Peyer's patch (tissue), 4 donors: ENCODE results near the gene CABP4. TPM values are rescaled to one million over a fixed set of nuclear protein-coding genes. Genes with fewer than 3 reads are reported as not detected.
"Not testable (repeated sequence)": the region's sequence is repeated elsewhere in the genome, so short reads cannot be mapped to it uniquely, and the experiment has no call there.

Experiments used
- DNase-seq, 3 donors: peaks; one replicate each; pipeline ENCODE4 v3.0.0-alpha.2; 2017 to 2019
- H3K27ac ChIP-seq, 4 donors: fragments of 200-600 bp; sonication (generic); one replicate each; pipeline ENCODE4 v1.5.1; 2016 to 2019
- H3K27me3 ChIP-seq, 2 donors: fragments of 200-600 bp; sonication (generic); one replicate each; pipeline ENCODE4 v1.5.1; 2019
- H3K36me3 ChIP-seq, 3 donors: fragments of 200-600 bp; sonication (generic); one replicate each; pipeline ENCODE4 v1.5.1; 2016 to 2019
- H3K4me1 ChIP-seq, 4 donors: fragments of 200-600 bp; sonication (generic); one replicate each; pipeline ENCODE4 v1.5.1; 2016 to 2019
- H3K4me3 ChIP-seq, 4 donors: fragments of 200-600 bp; sonication (generic); 1 replicate in 3 of 4; 2 replicates in 1 of 4; pipeline ENCODE4 v1.5.1; 2016 to 2019; ENCODE audit warnings: mild to moderate bottlenecking in 1 of 4
- H3K9me3 ChIP-seq, 4 donors: fragments of 200-600 bp; sonication (generic); one replicate each; pipeline ENCODE4 v1.5.1; 2016 to 2019; ENCODE audit warnings: mild to moderate bottlenecking in 1 of 4
- POLR2A ChIP-seq, 2 donors: fragments of 450-650 bp; IDR thresholded peaks; one replicate each; pipeline ENCODE4 v1.5.1; 2017; ENCODE audit warnings: antibody characterized with exemption in 2 of 2, mild to moderate bottlenecking in 2 of 2, moderate library complexity in 2 of 2
- total RNA-seq, 4 donors: library from RNA; depleted of rRNA; stranded (reverse); fragments of >200 nt; gene quantifications; one replicate each; pipeline ENCODE4 v1.1.0, GENCODE V29; 2016
- TF ChIP-seq, protein P1 (sequence below), 6 experiments: fragments of 450-650 bp in 4 of 6; fragments of 200-600 bp in 2 of 6; sonication (generic) in 1 of 6; IDR thresholded peaks; one replicate each; pipeline ENCODE4 v1.5.1; 2017 to 2019; ENCODE audit warnings: antibody characterized with exemption in 6 of 6, mild to moderate bottlenecking in 3 of 6, moderate library complexity in 1 of 6

CABP4 gene
- total RNA-seq, 4 donors from 2014 or later: 0.85 to 3.3 (median 0.94) TPM; not detected in 1

DNA sequence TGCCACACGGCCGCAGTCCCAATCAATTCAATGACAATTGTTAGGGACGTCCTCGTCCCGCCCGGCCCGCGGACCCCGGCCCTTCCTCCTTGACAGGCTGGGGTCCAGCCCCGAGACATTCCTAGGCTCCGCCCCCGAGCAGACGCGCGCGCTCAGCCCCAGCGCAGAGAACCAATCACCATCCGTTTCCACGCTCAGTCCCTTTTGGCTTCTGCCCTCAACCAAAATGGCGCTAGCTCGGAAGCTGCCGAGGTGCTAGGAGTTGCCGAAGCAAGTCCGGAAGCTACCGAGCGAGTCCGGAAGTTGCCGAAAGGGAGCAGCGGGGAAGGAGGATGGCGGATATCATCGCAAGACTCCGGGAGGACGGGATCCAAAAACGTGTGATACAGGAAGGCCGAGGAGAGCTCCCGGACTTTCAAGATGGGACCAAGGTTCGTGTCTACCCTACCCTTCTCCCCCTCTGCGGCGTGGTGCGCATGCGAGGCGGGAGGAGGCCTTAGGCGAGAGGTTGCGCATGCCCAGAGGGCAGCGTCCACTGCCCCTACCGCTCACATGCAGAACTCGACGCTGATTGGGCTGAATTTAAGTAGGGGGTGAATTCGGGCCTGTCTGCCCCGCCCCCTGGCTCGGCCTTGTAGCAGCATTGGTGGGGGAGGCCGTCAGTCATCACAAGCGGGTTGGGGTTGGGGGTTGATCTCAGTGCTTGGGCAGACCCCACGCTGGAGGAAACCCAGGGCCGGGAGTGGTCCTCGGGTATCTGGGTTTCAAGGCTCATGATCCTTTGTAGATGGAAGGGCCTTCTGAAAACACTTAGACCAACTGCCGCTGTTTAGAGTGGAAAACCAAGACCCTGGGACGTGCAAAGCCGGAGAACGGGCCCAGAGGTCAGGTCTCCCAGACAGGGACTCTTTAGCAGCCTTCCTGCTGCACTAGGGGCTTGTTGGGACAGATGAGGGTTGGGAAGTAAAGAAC lies 28.0 kb downstream of the CABP4 start, which contains the start of gene AIP:
AIP (plus strand) TSS at position 200 of the 972 bp plus-strand sequence; CDS start at position 333, 133 bp downstream.
- DNase-seq: peak; percentile 95 to 99 (median 97)
- peaks cover 0 to 34% (median 17%) of the 10 kb centered on the region in 4 donors for H3K4me1 ChIP-seq
- peak within 1 kb of the TSS; percentile 47 to 68 (median 58) for H3K4me3 ChIP-seq
- peaks cover 0 to 13% (median 0%) of the 10 kb centered on the region in 3 donors for H3K36me3 ChIP-seq
- no peaks in the 10 kb centered on the region for H3K9me3 ChIP-seq
- H3K27ac ChIP-seq: peak within 1 kb of the TSS; percentile 83 to 88 (median 85)
- TF ChIP-seq, protein P1, sequence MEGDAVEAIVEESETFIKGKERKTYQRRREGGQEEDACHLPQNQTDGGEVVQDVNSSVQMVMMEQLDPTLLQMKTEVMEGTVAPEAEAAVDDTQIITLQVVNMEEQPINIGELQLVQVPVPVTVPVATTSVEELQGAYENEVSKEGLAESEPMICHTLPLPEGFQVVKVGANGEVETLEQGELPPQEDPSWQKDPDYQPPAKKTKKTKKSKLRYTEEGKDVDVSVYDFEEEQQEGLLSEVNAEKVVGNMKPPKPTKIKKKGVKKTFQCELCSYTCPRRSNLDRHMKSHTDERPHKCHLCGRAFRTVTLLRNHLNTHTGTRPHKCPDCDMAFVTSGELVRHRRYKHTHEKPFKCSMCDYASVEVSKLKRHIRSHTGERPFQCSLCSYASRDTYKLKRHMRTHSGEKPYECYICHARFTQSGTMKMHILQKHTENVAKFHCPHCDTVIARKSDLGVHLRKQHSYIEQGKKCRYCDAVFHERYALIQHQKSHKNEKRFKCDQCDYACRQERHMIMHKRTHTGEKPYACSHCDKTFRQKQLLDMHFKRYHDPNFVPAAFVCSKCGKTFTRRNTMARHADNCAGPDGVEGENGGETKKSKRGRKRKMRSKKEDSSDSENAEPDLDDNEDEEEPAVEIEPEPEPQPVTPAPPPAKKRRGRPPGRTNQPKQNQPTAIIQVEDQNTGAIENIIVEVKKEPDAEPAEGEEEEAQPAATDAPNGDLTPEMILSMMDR (IDR thresholded peaks at IDR 0.05): peak; percentile 12 to 59 (median 32)
- peak; percentile 59 to 80 for TF ChIP-seq POLR2A (IDR thresholded peaks at IDR 0.05)
- no peaks in the 10 kb centered on the region for H3K27me3 ChIP-seq

DNA sequence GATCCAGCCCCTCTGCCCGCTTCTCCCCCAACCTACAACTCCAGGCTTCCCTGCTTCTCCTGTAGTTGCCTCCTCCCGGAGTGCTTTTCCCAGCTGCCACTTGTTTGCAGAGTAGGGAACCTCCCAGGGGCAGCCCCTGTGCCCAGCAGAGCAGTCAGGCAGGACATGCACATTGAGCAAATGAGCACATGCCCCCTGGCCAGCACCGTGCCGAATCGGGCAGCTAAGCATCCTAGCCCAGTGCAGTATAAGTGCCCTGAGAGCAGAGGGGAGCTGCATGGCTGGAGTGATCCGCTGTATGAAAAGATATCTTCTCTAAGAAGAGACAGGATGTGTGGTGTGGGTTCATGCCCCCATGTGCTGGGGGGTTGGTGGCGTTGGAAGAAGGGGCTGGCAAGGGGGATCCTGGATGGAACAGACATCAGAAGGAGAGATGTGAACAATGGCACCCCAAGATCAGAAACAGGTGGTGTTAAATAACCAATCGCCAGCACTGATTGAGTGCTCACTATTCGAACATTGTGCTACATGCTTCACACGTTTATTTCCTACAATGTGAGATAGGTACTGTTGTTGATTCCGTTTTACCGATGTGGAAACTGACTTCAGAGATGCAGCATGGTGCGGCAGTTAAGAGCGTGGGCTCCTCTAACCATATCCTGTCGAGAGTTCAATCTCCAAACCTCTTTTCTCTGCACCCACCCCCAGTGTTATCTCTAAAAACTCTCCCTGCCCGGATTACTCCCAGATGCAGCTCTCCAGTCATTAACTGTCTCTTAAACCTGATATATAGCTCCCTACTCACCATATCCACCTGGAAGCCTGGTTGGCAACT lies 28.9 kb downstream of the CABP4 start:
- Histone ChIP-seq H3K9me3 (no peaks in the 10 kb centered on the region), H3K27ac (peak overlapping the region; percentile 83 to 88 (median 85)), H3K36me3 (peaks cover 0 to 15% (median 0%) of the 10 kb centered on the region in 3 donors), H3K4me1 (peaks cover 0 to 34% (median 17%) of the 10 kb centered on the region in 4 donors), H3K27me3 (no peaks in the 10 kb centered on the region), H3K4me3 (peak overlapping the region; percentile 47 to 68 (median 58))
- TF ChIP-seq, protein P1 (IDR thresholded peaks at IDR 0.05): no peak
- TF ChIP-seq POLR2A (IDR thresholded peaks at IDR 0.05): no peak
- peak; percentile 12 to 56 (median 46) for DNase-seq

DNA sequence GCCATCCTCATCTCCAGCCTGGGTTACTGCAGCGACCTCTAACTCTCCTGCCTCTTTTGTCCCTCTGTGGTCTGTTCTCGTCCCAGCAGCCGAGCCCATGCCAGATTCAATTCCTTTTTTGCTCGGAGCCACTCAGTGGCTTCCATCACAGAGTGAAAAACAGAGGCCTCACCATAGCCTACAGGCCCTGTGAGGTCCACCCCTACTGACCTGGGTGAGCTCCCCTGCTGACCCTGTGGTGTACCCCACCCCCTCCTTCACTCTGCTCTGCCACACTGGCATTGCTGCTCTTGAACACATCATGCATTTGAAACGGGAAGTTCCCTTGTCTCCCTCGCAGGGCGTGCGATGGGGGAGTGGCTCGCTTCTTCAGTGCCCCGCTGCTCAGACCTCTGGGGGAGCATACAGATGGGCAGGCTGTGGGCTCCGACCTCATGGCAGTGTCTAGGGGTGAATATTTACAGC lies 29.7 kb downstream of the CABP4 start:
- no peaks in the 10 kb centered on the region for H3K27me3 ChIP-seq
- H3K9me3 ChIP-seq: no peaks in the 10 kb centered on the region
- peak; percentile 45 to 85 (median 83) for DNase-seq
- no peak for TF ChIP-seq POLR2A (IDR thresholded peaks at IDR 0.05)
- TF ChIP-seq, protein P1 (IDR thresholded peaks at IDR 0.05): no peak
- peaks cover 0 to 22% (median 0%) of the 10 kb centered on the region in 3 donors for H3K36me3 ChIP-seq
- H3K4me1 ChIP-seq: peaks cover 0 to 34% (median 17%) of the 10 kb centered on the region in 4 donors
- peak overlapping the region; percentile 83 to 88 (median 85) for H3K27ac ChIP-seq
- peak overlapping the region in 2 of 4 donors; percentile 3 to 24 for H3K4me3 ChIP-seq

DNA sequence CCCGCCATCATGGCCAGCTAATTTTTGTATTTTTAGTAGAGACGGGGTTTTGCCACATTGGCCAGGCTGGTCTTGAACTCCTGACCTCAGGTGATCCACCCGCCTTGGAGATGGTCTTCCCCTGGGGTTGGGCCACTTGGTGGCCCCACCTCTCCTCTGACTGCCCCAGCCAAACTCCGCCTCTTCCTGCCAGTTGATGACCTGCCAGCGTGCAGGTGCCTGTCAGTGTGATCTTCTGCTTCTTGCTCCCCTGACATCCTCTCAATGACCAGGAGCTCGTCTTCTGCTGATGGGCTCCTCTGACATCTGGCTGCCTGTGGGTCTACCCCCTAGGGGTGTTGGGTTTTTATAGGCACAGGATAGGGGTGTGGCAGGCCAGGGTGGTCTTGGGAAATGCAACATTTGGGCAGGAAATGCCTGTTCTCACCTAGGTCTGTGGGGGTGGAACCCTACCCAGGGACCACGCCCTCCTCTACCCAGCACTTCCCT lies 30.8 kb downstream of the CABP4 start:
- H3K36me3 ChIP-seq: peaks cover 0 to 32% (median 0%) of the 10 kb centered on the region in 3 donors
- not testable (repeated sequence) for H3K27me3 ChIP-seq, H3K9me3 ChIP-seq, H3K4me3 ChIP-seq
- DNase-seq: peak; percentile 51 to 82 (median 82)
- H3K27ac ChIP-seq: peak overlapping the region in 3 of 4 donors; percentile 38 to 88 (median 83)
- peaks cover 0 to 34% (median 17%) of the 10 kb centered on the region in 4 donors for H3K4me1 ChIP-seq

DNA sequence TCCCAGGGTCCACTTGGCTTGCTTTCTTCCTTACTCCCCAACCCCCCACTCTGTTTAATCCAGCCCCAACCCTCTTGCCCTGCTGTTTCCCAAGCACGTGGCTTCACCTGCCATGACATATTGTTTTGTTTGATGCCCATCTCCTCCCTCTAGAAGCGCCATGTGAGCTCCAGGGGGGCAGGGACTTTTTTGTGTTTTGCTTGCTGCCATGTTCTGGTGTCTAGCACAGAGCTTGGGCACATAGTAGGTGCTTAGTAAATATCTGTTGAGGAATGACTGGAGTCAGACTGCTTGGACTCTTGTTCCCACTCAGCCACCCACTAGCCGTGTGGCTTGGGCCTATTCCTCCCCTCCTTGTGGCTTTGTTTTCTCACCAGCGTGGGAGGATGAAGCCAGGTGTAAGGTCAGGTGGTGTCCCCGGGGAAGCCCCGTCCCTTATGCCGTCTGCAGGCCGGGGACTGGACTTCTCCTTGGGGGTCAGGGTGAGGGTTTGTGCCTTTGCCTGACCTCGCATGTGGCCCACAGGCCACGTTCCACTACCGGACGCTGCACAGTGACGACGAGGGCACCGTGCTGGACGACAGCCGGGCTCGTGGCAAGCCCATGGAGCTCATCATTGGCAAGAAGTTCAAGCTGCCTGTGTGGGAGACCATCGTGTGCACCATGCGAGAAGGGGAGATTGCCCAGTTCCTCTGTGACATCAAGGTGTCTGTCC lies 31.5 kb downstream of the CABP4 start:
- no peak for TF ChIP-seq POLR2A (IDR thresholded peaks at IDR 0.05)
- TF ChIP-seq, protein P1 (IDR thresholded peaks at IDR 0.05): no peak
- Histone ChIP-seq H3K4me1 (peaks cover 0 to 34% (median 17%) of the 10 kb centered on the region in 4 donors), H3K36me3 (peaks cover 0 to 40% (median 0%) of the 10 kb centered on the region in 3 donors), H3K4me3 (no peak overlapping the region), H3K27me3 (no peaks in the 10 kb centered on the region), H3K27ac (peak overlapping the region in 3 of 4 donors; percentile 38 to 88 (median 83)), H3K9me3 (no peaks in the 10 kb centered on the region)
- DNase-seq: peak in 2 of 3 donors; percentile 74 to 78
